Upper lobe of right lung (tissue), 1 donor: ENCODE data around the gene JAML. TPM values are rescaled to one million over a fixed set of nuclear protein-coding genes. Genes with fewer than 3 reads are reported as not detected.
A peak's percentile ranks its signal among the peaks of the same experiment; 100 is the strongest.

ENCODE experiments used
- ATAC-seq: fragments of 200-7000 bp; cut with Tn5 transposase; one replicate; pipeline ENCODE4 v1.9.1; 2020; ENCODE audit warnings: mild to moderate bottlenecking, moderate library complexity
- DNase-seq: peaks from one replicate; pipeline ENCODE4 v3.0.0-alpha.2; 2020
- H3K27ac ChIP-seq: fragments of 200-600 bp; one replicate; pipeline ENCODE4 v1.8.0; 2022
- H3K27me3 ChIP-seq: fragments of 200-600 bp; one replicate; pipeline ENCODE4 v1.8.0; 2022; ENCODE audit warnings: mild to moderate bottlenecking
- H3K36me3 ChIP-seq: fragments of 200-600 bp; one replicate; pipeline ENCODE4 v1.8.0; 2022
- H3K4me1 ChIP-seq: fragments of 200-600 bp; one replicate; pipeline ENCODE4 v1.8.0; 2022
- H3K4me3 ChIP-seq: fragments of 200-600 bp; one replicate; pipeline ENCODE4 v1.8.0; 2022; ENCODE audit warnings: mild to moderate bottlenecking
- H3K9me3 ChIP-seq: fragments of 200-600 bp; one replicate; pipeline ENCODE4 v1.8.0; 2022
- intact Hi-C: fragments of 100-400 bp; cut with DNase I; formaldehyde crosslinking; loops from one replicate; pipeline ENCODE4 v1.11.0; 2022
- total RNA-seq: library from RNA; stranded (reverse); fragmentation: NEBNext Ultra II Directional; extraction: Animal tissue kit (Norgen Biotek cat#: 25700); gene quantifications from one replicate; pipeline ENCODE4 v1.2.1, GENCODE V29; 2021
- TF ChIP-seq, protein P1 (sequence below): fragments of 200-600 bp; IDR thresholded peaks from one replicate; pipeline ENCODE4 v1.8.0; 2022; ENCODE audit warnings: antibody characterized with exemption
- donor health status: DM: no; HTN: yes; CAD: no; lungs with severe emphysema.

JAML gene
- total RNA-seq, 1 donor from 2014 or later, result 87.9 TPM

DNA sequence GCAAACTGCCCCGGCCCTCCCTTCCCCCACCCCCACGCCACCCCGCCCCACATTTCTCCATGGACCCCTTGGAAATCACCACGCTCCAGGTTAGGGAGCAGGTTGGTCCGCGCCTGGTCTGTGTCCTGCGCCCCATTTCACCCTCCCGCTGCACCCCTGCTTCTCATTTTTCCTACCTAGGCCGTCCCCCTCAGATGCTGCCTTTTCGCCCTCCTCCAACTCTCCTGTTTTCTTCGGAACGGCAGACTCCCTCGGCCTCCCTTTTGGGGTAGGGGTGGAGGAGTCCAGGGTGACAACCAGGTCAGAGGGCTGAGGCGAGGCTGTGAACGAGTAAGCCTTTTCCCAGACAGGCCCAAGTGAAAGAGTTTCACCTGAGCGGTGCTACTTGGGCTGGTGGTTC, 71.3 kb downstream of the JAML start:
- Histone ChIP-seq H3K4me3 (peak overlapping the region; percentile 53), H3K9me3 (no peaks in the 10 kb centered on the region), H3K4me1 (no peaks in the 10 kb centered on the region), H3K27ac (no peak overlapping the region), H3K36me3 (no peaks in the 10 kb centered on the region), H3K27me3 (peaks cover 52% of the 10 kb centered on the region)
- TF ChIP-seq, protein P1, sequence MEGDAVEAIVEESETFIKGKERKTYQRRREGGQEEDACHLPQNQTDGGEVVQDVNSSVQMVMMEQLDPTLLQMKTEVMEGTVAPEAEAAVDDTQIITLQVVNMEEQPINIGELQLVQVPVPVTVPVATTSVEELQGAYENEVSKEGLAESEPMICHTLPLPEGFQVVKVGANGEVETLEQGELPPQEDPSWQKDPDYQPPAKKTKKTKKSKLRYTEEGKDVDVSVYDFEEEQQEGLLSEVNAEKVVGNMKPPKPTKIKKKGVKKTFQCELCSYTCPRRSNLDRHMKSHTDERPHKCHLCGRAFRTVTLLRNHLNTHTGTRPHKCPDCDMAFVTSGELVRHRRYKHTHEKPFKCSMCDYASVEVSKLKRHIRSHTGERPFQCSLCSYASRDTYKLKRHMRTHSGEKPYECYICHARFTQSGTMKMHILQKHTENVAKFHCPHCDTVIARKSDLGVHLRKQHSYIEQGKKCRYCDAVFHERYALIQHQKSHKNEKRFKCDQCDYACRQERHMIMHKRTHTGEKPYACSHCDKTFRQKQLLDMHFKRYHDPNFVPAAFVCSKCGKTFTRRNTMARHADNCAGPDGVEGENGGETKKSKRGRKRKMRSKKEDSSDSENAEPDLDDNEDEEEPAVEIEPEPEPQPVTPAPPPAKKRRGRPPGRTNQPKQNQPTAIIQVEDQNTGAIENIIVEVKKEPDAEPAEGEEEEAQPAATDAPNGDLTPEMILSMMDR, result no peak
- no peak for ATAC-seq
- no peak for DNase-seq
- intact Hi-C loops, result no loop called here

DNA sequence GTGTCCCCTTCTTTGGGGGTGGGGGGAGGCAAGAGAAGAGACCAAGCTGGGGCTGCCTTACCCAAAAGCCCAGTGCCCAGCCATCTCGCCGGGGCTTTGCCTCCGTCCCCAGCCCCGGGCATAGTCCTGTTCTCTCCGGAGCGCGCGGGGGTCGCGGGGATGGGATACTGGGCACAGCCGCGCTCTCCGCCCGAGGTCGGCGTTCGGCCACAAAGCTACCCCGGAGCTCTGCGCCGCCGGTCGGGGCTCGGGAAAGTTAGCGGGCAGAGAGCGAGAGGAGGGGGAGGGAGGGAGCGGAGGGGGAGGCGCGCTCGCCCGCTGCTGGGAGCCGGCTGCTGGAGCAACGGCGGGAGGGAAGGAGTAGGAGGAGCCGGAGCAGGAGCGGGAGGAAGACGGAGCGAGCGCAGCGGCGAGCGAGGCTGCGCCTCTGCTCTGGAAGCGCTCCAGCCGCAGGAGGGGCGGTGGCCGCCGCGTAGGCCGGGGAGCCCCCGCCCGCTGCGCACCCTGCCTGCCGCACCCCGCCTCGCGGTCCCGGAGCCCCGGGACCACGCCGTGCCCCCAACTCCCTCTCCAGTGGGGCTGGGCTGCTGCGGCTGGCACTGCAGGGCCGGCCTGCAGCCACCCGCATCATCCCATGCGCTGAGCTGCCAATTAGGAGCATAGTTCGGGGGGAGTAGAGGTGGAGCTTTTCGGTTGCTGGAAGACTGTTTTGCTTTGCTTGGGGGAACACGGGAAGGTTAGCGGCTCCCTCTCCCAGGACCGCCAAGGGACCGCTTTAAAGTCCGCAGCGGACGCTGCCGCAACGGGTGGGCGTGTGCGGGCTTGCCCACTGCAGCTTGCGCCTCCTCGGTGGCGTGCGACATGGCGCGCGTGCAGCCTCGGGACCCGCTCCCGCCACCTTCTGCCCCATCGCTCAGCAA, 72.0 kb downstream of the JAML start, which contains the start of gene SCN4B:
Gene SCN4B, minus strand, starts transcription at position 272 of the 920 bp plus-strand sequence. Its CDS starts 150 bp downstream, at position 122.
- TF ChIP-seq, protein P1, result no peak
- H3K4me1 ChIP-seq, result no peaks in the 10 kb centered on the region
- ATAC-seq (peak; percentile 83), DNase-seq (peak; percentile 82)
- H3K9me3 ChIP-seq, result no peaks in the 10 kb centered on the region
- intact Hi-C loops, result no loop called here
- peak within 1 kb of the TSS; percentile 53 for H3K4me3 ChIP-seq
- no peaks in the 10 kb centered on the region for H3K36me3 ChIP-seq
- peaks cover 52% of the 10 kb centered on the region for H3K27me3 ChIP-seq
- no peak within 1 kb of the TSS for H3K27ac ChIP-seq

DNA sequence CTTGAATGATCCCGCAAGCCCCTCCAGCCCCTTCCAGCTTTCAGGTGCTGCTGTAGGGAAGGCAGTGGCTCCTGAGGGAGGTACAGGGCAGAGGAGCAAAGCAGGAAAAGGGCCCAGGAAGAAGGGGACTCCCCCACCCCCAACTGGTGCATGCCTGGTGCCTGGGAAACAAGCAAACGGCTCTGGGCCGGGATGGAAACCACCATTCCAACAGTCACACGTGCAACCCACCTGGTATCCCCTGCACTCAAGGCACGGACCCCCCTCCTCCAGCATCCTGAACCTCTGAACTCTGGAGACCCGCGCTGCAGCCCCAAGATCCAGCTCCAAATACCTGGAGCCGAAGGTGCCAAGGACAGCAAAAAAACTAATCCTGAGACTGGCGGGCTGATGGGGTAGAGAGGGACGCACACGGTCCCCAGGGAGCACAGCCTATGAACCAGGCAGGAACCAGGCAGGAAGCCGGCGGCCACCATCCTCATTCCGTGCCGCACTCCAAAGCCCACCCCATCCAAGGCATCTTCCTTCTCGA, 72.7 kb downstream of the JAML start:
- peaks cover 49% of the 10 kb centered on the region for H3K27me3 ChIP-seq
- TF ChIP-seq, protein P1, result no peak
- no peak for ATAC-seq
- H3K36me3 ChIP-seq, result no peaks in the 10 kb centered on the region
- intact Hi-C loops, result no loop called here
- no peak overlapping the region for H3K27ac ChIP-seq
- no peaks in the 10 kb centered on the region for H3K4me1 ChIP-seq
- no peak for DNase-seq
- peak overlapping the region; percentile 53 for H3K4me3 ChIP-seq
- no peaks in the 10 kb centered on the region for H3K9me3 ChIP-seq

DNA sequence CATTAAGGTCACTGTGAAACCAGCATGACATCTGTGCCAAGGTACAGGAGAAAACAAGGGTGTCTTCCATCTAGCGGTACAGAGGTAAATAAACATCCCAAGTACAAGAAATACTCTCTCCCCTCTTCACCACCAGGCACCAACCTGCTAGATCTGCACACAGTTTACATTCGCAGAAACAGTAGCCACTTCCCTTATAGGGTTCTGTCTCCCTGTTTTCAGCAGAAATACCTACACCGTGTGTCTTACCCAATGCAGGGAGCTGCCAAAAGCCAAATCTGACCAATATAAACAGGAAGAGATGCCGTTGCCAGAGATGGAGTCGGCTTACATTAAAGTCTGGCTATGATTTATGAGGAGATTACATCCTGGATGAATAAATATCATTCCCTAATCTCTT, 73.4 kb downstream of the JAML start:
- DNase-seq, result no peak
- ATAC-seq, result no peak
- H3K36me3 ChIP-seq, result no peaks in the 10 kb centered on the region
- no peak overlapping the region for H3K27ac ChIP-seq
- no peak overlapping the region for H3K4me3 ChIP-seq
- TF ChIP-seq, protein P1, result no peak
- no peaks in the 10 kb centered on the region for H3K9me3 ChIP-seq
- intact Hi-C loops, result no loop called here
- no peaks in the 10 kb centered on the region for H3K4me1 ChIP-seq
- peaks cover 43% of the 10 kb centered on the region for H3K27me3 ChIP-seq

DNA sequence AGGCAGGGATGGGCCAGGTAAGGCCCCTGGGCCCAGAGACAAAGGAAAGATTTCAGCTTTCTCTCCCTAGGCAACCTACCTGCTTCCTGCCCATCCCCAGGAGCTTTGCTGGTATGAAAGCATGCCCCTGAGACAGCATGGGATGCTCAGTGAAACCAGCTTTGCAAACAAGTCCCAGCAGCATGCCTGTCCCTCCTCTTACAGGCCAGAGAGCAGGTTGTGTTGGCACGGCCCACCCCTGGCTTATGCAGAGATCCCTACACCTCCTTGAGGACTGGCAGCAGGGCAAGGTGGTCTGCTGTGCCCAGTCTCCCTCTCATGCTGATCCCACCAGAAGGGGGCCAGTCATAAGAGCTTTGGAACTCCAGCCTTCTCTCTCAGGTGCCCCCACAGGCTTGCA, 75.3 kb downstream of the JAML start:
- TF ChIP-seq, protein P1, result no peak
- Histone ChIP-seq H3K36me3 (no peaks in the 10 kb centered on the region), H3K4me3 (no peak overlapping the region), H3K9me3 (no peaks in the 10 kb centered on the region), H3K27me3 (peaks cover 30% of the 10 kb centered on the region), H3K27ac (no peak overlapping the region), H3K4me1 (no peaks in the 10 kb centered on the region)
- DNase-seq (no peak), ATAC-seq (no peak)
- intact Hi-C loops, result no loop called here
